Activated CD4-positive, alpha-beta T cell treated with anti-CD3 and anti-CD28 coated beads for 24 hours (primary cell): ENCODE measurements around the gene PAM.
"Not testable (repeated sequence)": the region's sequence is repeated elsewhere in the genome, so short reads cannot be mapped to it uniquely, and the experiment has no call there.

Experiments
- DNase-seq, 2 donors: peaks; one replicate each; pipeline ENCODE4 v3.0.0-alpha.2; 2020; ENCODE audit warnings: low read depth in 2 of 2

PAM gene

DNA sequence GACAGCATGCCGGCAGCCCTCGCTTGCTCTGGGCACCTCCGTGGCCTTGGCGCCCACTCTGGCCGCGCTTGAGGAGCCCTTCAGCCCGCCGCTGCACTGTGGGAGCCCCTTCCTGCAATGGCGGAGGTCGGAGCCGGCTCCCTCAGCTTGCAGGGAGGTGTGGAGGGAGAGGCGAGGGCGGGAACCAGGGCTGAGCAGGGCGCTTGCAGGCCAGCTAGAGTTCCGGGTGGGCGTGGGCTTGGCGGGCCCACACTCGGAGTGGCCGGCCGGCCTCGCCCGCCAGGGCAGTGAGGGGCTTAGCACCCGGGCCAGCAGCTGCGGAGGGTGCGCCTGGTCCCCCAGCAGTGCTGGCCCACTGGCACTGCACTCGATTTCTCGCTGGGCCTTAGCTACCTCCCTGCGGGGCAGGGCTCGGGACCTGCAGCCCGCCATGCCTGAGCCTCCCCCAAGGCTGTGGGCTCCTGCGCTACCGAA lies 3.2 kb upstream of the PAM start:
- DNase-seq: not testable (repeated sequence)

DNA sequence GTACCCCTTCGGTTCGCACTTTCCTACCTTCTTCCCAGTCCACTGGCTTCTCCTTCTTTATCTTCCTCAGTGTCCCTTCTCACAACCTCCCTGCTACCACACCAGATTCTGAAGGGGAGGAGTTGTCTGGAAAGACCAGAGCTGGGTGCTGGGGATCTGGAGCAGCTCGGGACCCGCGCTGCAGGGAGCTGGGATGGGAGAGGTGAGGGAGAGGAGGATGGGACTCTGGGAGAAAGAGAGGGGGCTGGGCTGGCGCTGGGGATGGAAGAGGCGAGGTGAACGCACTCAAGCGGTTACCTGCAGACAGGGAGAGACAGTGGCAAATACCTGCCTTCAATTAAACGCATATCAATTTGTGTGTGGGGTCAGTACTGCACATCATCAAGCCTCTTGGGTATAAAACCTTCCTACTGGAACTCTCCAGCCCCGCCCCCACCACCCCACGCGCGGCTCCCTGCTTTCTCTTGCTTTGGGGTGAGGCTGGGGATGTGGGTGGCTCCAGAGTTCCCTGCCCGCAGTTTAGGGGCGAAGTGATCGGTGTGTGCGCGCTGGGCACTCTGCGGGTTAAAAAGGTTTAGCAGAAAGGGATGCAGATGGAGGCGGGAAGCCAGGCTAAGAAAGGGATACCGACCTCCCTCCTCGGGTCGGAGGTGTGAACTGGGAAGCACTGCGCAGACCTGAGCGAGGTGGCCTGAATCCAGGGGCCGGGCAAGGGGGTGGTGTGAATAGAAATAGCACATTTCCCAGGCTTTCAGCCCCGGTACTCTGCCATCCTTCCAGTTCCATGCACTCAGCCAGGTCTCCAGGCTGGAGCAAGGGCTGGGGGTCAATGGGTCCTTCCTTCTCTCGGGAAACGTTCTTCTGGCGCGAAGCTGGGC lies 977 bp upstream of the PAM start:
- DNase-seq: no peak

DNA sequence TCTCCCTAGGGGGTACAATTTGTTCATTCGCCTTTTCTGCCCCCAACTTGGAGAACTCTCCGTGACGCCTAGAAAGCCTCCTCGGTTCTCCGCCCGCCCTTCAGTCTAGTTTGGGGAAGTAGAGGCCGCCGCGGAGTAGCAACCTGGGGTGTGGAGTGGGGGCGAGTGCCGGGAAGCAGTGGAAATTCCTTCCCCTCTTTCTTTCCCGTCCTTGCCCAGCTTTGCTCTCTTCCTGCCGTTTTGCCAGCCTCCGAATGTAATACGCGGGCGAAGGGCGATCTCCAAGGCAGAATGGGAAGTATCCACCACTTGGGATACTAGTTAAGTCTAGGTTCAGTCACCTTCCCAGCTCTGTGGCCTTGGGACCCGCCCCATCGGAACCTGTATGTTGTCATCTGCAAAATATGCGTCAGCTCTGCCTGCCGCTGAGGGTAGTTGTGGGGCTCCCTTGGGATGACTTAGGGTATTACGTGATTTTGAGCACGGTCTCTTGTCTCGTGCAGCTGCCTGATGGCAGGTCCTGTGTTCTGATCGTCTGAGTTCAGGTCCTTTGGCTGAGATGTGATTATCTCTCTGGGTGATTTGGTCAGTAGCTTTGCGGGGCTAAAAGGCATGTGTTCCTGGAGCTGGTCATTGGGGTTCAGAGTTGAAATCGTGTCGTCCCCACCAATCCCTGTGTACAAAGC lies 724 bp downstream of the PAM start:
- DNase-seq: peak; percentile 55 to 66

DNA sequence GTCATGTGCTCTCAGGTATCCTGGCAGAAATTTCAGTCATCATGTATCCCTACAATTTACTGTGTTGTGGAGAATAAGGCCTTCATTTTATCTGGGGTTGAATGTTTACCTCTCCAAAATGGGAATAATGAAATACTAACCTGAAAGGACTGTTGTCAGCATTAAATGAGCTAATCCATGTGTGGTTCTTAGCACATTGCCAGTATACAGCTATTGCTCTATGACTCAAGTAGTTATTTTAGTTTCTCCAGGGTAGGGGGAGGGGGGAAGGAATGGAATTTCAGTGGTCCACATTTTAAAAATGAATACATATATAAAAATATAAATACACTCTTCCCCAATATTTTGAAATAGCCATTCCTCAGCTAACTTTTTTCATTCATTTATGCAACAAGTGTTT lies 3.5 kb downstream of the PAM start:
- DNase-seq: no peak

DNA sequence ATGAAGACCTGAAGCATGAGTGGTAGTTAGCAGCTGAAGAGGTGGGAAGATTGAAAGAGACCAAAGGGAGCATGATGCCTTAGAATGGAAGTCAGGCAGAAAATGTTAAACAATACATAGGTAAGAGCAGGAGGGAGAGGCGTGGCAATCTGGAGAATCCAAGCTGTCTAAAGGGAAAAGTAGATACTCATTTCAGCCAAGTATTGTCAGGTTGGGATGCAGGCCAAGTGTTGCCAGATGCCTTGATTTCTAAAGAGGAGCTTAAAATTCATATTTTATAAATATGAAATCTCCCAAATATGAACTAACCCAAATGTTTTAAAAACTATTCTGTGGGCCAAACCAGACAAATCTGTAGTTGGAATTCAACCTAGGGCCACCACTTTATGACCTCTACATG lies 4.2 kb downstream of the PAM start:
- no peak for DNase-seq

DNA sequence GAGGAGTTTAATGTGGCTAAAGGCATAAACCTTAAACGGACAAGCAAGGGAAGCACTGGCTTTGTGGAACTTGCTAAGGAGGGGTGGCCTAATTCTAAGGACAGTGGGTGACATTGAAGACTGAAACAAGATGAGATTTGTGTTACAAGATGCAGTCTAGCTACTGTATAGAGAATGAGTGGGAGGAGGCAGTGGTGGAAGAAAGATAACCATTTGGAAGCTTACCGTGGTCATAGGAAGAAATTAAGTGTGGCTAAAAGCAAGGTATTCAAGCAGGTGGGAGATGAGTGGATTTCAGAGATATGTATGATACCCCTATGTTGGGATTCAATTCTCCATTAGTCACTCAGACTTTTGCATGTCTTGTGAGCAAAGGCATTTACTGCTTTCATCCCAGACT lies 4.6 kb downstream of the PAM start:
- DNase-seq: no peak

DNA sequence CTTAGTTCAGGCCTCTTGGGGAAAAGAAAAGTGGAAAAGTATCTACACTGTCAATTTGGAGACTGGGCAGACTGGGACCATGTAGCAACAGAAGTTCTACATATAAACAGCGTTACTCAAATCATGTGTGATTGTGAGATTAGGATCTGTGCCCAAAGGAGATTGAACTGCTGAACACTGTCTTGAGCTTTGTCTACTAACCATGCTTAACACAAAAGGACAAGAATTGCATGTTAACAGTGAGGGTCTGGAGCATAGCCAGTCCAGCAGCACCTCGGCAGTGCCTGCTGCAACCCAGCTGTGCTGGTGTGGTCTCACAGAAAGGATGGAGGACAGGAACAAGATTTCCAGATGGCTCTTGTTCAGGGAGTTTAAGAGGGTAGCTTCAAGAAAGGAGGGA lies 5.7 kb downstream of the PAM start:
- DNase-seq: no peak

DNA sequence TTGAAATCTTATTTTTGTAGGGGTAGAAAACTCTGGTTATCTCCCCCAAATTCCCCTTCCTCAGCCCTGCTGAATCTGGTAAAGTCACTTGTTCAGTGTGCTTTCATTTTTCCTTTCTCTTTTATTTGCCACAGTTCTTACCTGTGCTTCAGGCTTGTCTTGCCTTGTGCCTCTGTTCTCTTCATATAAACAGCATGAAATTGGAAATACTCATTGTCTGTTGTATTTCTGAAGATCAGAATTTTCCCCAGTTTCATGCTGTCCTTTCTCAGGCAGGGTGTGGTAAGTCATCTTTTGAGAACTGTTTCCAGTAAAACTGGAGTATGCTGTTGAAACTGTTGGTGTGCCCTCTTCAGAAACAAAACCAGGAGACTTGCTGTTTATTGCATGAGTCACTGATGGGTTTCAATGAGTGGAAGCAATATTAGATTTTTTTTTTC lies 7.0 kb downstream of the PAM start:
- DNase-seq: no peak

DNA sequence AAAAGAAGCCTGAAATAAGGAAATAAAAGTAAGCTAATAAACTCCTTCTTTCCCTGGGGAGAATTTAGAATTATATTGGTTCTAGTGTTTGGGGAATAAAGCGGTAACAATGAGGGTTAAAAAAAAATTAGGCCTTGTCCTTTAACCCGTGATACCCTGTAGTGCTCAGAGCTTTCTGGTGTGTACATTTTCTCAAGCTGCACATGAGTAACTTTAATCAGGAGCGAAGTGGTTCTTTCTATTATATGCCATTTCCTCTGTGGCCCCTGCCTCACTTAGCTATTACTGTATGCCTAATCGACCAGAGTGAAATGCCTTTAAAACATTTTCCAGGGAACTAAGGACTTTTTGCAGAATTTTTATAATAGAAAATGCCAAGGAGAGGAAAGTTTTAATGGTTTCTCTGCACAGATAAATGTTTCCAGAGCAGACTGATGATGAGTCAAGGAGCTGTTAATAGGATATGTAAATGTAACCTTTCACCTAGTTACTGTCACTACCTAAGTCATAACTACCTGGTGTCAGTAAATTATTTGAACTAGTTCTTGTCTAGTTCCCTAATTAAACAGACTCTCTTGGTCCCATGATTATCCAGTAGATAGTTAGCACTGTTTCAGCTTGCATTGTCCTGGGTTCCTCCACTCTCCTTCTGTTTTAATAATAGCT lies 7.6 kb downstream of the PAM start:
- no peak for DNase-seq

DNA sequence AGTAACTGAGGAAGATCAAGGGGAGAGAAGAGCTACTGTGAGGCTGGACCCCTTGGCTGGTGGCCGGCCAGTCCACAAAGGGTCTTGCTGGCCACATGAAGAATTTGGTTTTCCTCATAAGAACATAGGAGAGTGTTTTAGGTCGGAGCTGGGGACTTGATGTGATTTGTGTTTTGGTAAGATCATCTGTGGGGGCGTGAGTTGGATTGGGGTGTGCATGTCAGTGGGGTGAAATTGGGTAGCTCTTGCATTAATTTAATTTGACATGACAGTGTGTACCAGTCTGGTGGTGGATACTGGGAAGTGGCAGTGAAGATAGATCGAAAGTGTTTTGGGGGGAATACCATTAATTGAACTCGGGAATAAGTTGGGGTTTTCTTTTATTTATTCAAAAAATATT lies 8.6 kb downstream of the PAM start:
- DNase-seq: no peak

DNA sequence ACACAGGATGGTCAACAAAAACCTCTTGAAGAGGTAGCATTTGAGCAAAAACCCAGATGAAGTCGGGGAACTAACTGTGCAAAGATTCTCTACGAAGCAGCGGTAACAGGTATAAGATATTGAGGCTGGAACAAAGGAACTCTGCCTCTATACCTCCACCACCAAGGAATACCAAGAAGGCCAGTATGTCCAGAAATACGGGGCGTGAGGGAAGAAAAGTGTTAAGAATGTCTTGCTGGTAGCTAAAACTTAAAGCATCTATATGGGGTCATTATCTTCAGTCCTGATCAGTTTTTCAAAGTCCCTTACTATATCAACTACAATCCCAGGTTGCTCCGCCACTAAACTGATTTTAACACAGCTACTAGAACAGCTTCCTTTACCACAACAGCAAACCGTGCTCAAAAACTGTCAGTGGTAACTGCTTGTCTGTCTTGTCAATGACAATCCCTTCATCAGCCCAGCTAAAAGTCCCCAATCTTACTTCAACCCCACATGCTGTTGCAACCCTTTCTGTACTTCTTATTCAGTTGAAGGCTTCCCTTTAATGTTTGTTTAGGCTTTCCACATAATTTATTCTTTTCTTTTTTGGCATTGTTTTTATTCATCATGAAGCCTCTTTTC lies 9.4 kb downstream of the PAM start:
- no peak for DNase-seq

DNA sequence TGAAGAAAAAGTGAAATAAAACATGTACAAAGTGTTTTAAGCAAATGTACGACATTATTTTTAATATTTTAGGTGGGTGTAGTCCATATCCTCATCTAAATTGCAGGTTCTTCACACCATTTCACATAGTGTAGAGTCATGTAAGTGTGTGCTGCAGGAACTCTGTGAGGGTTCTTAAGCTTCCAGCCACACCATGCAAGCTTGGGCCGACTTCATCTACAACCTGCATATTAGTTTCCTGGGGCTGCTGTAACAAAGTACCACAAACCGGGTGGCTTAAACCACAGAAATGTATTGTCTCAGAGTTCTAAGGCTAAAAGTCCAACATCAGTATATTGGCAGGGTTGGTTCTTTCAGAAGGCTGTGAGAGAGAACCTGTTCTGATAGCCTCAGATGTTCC lies 10.2 kb downstream of the PAM start:
- no peak for DNase-seq

DNA sequence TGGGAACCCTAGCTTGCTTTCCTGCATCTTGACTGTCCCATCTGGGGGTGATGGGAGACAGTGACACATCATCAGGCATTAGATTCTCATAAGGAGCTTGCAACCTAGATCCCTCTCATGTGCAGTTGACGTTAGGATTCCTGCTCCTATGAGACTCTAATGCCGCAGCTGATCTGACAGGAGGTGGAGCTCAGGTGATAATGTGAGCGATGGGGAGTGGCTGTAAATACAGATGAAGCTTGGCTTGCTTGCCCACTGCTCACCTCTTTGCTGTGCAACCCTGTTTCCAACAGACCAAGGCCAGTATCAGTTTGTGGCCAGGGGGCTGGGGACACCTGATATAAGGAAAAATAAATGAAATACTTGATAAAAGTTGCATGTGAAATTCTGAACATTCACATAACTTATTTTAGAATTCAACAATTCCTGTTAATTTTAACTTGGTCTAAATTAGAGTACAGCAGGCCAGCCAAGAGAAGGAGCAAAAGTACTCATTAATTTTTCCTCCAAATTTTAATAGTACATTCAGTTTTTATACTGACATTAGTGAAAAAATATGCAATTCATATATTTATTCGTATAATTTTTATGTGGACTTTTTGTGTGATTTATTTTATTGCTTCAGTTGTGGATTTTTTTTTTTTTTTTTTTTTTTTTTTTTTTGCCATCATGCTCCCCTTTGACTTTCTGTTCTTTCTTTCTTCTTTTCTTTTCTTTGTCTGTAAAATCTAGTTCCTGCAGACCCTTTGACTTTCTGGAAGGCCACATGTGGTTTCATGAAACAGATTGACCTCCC lies 11.4 kb downstream of the PAM start:
- DNase-seq: no peak

DNA sequence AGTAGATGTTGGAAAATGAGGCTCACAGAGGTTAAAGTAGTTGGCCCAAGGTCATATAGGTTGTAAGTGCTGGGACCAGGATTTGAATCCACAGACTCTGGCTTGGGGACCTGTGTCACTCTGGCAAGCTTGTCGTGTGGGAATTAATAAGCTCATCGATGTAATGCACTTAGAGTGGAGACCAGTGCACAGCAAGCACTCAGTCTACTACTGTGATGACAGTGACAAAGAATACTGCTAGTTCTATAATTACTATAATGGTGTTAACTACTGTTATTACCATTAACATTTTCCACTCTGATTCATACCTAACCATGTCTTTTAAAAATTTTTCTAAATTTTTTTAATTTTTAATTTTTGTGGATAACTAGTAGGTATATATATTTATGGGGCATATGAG lies 12.8 kb downstream of the PAM start:
- DNase-seq: no peak

DNA sequence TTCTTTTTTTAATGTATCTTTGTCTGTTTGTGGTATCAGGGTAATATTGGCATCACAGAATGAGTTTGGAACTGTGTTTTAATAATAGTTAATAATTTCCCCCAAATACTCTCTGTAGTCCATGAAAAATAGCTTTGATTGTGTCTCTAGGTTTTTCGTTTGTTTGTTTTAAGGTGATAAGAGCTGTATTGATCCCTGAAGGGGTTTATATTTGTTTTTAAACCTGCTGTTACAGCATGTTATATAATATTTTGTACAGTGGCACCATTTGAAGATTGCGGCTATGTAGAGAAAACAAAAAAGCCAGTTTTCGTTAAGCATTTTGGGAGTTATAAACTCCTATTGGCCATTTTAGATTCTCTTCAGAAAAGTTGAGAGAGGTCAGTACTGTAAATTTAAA lies 15.7 kb downstream of the PAM start:
- no peak for DNase-seq

DNA sequence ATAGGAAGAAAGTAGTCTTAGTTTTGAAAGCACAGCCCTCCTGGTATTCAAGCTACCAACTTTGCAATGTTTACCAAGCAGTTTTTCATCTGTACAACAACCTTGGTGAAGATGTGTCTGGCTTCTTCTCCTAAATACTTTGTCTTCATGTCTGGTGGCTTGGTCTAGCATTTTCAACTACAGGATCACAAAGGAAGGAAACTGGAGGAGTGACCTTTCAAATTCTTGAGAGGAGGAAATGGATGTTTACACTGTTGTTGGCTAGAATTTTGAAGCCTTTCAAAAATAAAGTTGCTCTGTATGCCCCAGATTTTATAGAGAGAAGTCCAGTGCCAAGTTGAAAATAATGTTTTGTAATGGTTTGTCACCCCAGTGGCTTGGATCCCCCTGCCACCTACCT lies 16.3 kb downstream of the PAM start:
- DNase-seq: no peak

DNA sequence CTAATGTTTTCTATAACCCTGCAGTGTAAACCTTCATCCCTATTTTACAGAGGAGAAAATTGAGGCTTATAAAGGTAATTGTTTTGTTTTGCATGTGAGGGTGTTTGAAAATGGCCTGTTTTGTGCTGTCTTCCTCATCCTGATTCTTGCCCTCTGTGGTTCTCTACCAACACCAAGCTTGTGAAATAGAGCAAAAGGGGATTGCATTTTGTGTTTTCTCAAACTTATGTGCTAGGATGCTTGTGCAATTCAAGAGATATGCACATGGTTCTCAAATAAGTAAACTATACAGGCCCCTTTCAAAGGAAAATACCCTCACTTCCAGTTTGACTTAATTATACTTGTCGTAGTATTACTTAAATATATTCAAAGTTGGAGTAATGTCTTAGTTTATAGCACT lies 17.2 kb downstream of the PAM start:
- no peak for DNase-seq

DNA sequence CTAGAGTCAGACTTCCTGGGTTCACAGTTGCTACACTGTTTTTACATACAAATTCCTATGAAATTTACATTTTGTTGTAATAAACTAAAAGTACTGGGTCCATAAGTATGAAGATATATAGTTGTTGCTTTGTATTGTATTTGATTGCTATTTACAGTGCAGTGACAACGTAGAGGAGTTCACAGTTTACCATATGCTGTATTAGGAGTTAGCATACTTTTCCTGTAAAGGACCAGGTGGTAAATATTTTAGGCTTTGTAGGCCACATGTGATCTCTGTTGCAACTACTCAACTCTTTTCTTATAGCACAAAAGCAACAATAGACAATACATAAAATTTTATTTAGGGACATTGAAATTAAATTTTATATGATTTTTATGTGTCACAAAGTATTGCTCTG lies 18.0 kb downstream of the PAM start:
- DNase-seq: no peak

DNA sequence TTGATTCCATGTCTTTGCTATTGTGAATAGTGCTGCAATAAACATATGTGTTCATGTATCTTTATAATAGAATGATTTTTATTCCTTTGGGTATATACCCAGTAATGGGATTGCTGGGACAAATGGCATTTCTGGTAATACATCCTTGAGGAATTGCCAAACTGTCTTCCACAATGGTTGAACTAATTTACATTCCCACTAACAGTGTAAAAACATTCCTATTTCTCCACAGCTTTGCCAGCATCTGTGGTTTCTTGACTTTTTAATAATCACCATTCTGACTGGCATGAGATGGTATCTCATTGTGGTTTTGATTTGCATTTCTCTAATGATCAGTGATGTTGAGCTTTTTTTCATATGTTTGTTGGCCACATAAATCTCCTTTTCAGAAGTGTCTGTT lies 20.7 kb downstream of the PAM start:
- not testable (repeated sequence) for DNase-seq

DNA sequence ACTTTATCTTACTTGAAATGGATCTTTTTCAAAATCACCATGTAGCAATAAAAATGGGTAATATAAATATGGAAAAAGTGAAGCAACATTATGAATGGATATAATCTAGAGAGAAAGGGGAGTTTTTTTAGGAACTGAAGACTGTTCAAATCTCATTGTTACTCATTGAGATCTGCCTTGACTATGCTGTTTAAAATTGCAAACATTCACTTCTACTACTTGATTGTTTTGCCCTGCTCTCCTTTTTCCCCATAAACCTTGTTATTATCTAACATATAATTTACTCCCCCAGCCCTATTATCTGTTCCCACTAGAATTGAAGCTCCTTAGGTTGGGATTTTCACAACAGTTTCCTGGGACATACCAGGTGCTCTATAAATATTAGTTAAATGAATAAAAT lies 22.0 kb downstream of the PAM start:
- no peak for DNase-seq

DNA sequence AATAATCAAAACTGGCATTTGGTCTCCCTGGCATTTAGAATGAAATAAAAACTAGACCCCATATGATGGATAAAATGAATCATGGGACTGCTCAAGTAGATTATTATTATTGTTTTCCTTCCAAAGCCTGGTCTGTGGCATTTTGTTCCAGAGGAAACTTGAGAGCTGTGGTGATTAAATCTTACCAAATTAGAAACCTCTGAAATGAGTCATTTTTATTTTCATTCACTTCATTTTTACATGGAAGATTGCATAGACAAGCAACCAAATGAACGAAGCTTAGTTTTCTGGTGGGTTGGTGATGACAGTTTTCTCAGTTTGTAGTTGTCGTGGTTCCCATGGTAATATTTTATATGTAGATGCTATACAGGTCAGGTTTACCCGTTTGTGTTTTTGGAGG lies 23.4 kb downstream of the PAM start:
- DNase-seq: no peak
